ENCODE data around the gene GATD1. TPM values are rescaled to one million over a fixed set of nuclear protein-coding genes. Genes with fewer than 3 reads are reported as not detected.
A peak's percentile ranks its signal among the peaks of the same experiment; 100 is the strongest.

GATD1 gene
- total RNA-seq, 1 donor from 2014 or later, result 18.3 TPM

DNA sequence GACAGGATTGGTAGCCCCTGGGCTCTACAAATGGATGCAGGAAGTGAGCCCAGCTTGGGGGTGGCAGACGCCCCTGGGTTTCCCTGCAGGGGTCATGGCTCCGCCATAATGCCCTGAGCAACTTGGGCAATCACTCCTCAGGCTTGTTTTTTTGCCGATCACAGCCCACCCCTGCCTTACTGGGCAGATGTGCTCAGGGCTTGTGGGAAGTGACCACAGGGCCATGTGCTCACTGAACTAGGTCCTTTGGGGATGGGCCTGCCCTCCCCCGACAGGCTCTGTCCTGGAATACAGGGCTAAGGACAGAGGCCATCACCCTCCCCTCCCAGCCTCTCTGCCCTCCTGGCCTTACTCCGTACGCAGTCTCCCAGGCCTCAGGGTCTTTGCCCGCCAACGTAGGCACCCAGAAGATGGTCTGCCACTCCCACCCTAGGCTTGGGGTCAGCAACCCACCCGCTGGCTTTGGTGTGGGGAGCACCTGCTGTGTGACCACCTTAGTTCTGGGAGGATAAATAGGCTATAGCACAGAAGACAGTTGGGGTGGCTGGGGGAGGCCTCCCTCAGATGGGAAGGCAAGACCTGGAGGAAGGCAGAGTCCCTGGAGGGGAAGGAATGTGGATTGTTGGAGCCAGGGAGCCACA is 36.3 kb upstream of the GATD1 start:
- DNase-seq (ENCODE audit: missing footprints) (no peak), ATAC-seq (no peak)
- intact Hi-C loops (cut with DNase I), result no loop called here

DNA sequence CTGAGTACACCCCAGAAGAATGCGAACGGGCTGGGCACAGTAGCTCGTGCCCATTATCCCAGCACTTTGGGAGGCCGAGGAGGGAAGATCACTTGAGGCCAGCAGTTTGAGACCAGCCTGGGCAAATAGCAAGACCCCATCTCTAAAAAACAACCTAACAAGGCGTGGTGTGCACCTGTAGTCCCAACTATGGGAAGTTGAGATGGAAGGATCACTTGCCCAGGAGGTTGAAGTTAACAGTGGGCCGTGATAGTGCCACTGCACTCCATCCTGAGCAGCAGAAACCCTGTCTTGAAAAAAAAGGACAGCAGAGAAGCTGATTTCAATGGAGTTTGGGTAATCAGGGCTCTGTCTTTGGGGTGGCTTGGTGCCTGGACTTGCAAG is 35.8 kb upstream of the GATD1 start:
- DNase-seq (ENCODE audit: missing footprints), result no peak
- intact Hi-C loops (cut with DNase I), result no loop called here
- ATAC-seq, result no peak

DNA sequence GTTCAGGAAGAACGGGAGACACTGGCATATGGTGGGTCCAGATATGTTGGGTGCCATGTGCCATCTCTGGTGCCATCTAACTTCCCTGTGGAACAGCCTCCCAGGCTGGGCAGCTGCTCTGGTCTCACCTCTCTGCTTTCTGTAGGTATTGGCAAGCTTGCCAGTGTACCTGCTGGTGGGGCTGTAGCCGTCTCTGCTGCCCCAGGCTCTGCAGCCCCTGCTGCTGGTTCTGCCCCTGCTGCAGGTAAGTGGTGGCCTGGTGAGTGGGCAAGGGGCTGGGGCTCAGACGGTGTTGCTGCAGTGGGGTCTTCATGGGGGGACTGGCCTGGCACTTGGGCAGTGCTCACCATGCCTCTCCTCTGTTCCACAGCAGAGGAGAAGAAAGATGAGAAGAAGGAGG is 35.1 kb upstream of the GATD1 start:
- DNase-seq (ENCODE audit: missing footprints), result no peak
- ATAC-seq, result no peak
- intact Hi-C loops (cut with DNase I), result no loop called here

DNA sequence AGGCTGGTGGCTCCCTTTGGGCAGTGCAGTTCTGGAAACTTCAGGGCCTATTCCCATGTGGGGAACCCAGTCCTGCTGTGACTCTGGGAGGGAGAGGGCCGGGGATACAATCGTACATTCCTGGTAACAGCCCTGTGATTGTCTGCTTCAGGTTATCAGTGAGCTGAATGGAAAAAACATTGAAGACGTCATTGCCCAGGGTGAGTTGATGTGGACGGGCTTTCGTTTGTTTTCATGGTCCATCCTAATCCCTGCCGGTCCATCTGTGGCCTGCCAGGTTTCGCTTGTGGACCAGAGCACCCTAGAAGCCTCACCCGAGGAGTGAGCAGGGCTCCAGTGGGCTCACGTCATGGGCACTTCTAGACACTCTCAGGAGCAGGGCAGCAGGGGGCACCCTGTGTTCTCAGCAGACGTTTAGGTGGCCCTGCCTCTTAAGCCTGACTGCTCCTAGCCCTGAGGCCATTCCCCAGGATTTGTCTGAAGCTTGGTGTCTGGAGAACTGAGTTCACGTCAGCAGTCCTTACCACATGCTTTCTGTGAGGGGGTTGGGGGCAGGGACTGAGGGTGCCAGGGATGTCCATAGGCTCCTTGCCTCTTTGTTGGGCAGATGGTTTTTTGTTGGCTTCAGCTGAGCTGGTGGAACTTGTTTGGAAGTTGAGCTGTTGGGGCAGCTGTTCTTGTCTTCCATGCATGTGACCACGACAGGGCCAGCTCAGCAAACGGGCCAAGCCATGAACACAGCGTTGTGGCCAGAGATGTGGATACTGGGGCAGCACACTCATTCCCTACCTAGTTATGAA is 34.4 kb upstream of the GATD1 start:
- intact Hi-C loops (cut with DNase I), result no loop called here
- ATAC-seq (no peak), DNase-seq (ENCODE audit: missing footprints) (no peak)

DNA sequence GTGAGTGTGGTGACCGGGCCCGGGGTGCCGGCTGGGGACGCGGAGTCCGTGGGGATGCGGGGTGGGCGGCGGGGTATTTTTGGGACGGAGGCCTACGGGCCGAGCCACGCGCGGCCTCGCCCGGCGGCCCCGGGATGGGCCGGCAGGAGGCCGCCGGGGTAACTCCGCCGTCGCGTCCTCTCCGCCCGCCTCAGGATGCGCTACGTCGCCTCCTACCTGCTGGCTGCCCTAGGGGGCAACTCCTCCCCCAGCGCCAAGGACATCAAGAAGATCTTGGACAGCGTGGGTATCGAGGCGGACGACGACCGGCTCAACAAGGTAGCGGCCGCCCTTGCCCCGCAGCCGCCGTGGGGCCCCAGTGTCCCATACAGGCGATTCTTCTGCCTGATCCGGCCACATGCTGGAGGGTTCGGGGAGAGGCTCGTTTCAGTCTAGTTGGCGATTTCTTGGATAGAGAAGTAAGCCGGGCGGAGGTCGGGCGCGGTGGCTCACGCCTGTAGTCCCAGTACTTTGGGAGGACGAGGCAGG is 32.8 kb upstream of the GATD1 start:
- ATAC-seq (no peak), DNase-seq (ENCODE audit: missing footprints) (peak; percentile 63)
- intact Hi-C loops (cut with DNase I), result no loop called here

DNA sequence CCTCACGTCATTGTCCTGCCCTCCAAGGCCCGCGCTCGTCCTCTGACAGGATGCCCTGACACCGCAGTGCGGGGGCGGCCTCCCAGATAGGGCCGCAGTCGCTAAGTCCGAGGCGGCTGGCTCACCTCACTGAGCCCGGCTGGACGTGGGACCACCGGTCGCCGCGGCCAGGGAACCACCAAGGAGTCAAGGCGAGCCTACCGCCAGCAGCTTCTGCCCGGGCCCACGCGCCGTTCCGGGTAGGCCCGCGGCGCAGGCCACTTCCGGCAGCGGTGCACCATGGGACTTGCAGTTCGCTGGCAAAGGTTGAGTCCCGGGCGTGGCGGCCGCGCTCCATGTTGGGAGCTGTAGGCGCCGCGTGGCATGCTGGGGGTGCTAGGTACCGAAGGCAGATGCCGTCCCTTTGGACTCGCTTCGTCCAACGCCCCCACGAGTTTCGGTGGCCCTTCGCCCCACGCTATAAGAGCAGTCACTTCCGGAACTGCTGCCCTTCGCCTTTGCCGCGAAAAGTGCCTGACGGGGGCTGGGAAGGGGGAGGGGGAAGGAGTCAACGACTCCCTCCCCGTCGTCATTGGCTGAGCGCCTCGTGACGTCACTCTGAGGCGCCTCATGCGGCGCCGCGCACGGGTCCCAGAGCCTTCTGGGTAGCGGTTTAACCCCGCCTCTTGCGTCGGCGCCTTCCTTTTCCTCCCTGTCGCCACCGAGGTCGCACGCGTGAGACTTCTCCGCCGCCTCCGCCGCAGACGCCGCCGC is 32.2 kb upstream of the GATD1 start, which contains the start of gene RPLP2:
RPLP2 (plus strand) TSS at position 681 of the 753 bp plus-strand sequence. CDS start 268 bp downstream, outside the sequence.
- intact Hi-C loops (cut with DNase I), result loop anchor here (5.0 kb wide), 1 partner anchor 33 kb away; the partner anchor contains the start of genes POLR2L and TSPAN4
- peak; percentile 93 for ATAC-seq
- DNase-seq (ENCODE audit: missing footprints), result peak; percentile 100

DNA sequence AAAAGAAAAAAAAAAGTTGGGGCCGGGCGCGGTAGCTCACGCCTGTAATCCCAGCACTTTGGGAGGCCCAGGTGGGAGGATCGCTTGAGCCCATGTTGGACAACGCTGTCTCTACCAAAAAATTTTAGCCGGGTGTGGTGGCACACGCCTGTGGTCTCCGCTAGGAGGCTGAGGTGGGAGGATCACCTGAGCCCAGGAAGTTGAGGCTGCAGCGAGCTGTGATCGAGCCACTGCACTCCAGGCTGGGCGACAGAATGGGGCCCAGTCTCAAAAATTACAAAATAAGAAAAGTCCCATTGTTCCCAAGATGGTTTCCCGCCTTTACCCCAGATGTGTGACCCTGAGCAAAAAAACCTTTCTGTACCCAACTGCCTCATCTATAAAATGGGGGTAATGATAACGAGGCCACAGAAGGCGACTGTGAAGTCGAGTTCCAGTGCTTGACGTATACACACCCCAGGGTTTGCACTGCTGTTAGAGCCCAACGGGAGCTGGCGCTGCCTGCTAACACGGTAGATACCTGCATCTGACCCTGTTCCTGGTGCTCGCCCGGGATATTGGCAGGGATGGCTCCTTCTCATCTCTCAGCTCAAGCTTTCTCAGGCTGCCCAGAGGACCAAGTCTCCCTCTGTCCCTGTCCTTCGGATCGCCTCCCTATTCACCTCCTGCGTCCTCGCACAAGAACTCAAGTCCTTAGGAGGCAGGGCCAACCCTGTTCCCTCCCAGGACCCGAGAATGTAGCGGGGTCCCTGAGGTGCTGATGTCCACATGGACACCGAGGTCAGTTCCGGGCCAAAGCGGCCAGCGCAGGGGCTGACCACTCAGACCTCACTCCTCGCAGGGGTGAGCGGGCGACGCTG is 31.4 kb upstream of the GATD1 start:
- no peak for ATAC-seq

DNA sequence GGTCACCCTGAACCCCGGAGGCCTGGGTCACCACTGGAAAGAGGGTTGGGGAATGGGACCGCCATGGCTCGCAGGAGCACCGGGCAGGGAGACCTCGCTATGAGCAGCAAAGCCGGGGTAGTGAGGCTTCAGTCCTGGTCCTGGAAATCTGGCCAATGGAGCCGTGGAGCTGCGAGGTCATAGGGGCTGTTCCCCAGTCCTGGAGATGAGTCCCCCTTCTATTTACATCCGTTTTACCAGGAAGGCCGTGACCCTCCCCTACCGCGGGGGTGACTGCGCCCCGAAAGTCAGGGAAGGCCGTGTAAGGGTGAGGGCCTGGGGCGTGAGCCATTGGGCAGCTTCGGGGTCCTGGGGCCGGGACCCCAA is 27.3 kb upstream of the GATD1 start:
- intact Hi-C loops (cut with DNase I), result no loop called here
- ATAC-seq, result no peak

More for the DNA sequence above, 31.4 kb upstream of the GATD1 start:
- DNase-seq (ENCODE audit: missing footprints), result no peak
- intact Hi-C loops (cut with DNase I), result loop anchor here (5.0 kb wide), 1 partner anchor 34 kb away; the partner anchor contains the start of genes POLR2L and TSPAN4

DNA sequence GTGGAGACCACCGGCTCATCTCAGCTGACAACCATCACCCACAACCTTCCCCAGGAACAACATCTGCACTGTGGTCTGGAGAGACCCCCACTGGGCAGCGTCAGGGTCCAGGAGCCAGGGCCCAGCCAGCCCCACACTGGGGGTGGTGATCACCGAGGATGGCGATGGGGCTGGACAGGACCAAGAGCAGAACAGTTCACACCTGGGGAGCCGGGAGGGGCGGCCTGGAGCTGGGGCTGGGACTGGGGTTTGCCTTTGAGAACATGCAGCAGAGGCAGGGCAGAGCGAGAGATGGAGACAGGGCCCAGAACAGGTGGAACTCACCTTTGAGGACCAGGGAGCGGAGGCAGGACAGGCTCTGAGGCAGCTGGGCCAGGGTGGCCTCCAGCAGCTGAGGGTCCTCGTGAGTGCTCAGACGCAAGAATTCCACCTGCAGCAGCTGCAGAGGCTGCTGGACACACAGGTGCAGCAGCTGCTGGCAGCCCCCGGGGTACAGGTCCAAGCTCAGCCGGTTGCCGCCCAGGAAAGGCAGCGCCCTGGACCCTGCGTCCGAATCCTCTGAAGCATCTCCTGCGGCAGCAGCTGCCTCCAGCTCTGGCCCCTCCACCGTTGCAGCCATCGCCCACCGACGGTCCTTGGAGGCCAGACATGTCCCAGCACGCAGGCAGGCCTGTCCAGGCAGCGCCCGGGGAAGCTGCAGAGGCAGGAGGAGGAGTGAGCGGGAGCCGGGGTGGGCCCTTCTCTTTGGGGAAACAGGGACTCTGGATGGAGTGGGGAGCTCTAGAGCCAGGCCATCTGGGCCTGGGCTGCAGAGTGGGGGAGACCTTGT is 26.7 kb upstream of the GATD1 start:
- intact Hi-C loops (cut with DNase I), result no loop called here
- ATAC-seq, result no peak
- DNase-seq (ENCODE audit: missing footprints), result no peak

More for the DNA sequence above, 27.3 kb upstream of the GATD1 start:
- DNase-seq (ENCODE audit: missing footprints), result no peak

DNA sequence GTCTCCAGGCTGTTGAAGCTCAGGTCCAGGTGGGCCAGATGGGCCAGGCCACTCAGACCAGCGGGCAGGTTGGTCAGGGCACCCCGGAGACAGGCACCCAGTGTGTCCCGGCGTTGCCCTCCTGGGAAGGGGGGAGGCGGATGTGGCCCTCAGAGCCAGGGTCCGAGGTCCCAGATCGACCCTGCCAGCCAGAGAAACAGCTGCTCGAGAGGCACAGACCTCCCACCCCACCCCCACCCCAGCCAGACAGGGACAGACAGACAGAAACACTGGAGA is 26.1 kb upstream of the GATD1 start:
- DNase-seq (ENCODE audit: missing footprints) (no peak), ATAC-seq (no peak)
- intact Hi-C loops (cut with DNase I), result no loop called here

DNA sequence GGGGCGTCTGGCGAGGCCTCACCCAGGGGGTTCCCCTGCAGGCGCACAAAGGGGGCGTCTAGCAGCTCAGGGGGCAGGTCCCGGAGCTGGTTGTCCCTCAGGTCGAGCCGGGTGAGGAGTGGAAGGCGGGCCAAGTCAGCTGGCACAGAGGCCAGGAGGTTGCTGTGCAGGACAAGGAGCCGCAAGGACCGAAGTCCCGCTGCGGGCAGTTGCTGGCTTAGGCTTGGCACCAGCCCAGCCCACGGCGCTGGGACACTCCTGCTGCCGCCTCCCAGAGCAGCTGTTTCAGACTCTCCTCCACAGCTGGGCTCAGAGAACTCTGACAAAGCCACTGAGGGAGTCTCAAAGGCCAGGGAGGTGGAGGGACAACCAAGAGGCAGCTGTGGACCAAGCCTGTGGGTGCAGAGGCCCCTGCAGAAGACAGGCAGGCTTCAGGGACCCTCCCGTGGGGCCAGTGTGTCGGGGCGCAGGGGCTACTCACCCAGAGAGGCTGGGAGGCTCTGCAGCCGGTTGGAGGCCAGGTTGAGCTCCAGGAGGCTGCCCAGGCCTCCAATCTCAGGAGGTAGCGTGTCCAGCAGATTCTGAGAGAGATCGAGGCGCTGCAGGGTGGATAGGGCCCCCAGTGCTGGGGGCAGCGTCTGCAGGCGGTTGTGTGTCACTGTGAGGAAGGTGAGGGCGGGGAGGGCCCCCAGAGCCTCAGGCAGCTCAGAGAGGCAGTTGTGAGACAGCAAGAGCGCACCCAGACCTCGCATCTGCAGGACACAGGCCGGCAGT is 25.6 kb upstream of the GATD1 start:
- no peak for ATAC-seq
- DNase-seq (ENCODE audit: missing footprints), result no peak
- intact Hi-C loops (cut with DNase I), result no loop called here

DNA sequence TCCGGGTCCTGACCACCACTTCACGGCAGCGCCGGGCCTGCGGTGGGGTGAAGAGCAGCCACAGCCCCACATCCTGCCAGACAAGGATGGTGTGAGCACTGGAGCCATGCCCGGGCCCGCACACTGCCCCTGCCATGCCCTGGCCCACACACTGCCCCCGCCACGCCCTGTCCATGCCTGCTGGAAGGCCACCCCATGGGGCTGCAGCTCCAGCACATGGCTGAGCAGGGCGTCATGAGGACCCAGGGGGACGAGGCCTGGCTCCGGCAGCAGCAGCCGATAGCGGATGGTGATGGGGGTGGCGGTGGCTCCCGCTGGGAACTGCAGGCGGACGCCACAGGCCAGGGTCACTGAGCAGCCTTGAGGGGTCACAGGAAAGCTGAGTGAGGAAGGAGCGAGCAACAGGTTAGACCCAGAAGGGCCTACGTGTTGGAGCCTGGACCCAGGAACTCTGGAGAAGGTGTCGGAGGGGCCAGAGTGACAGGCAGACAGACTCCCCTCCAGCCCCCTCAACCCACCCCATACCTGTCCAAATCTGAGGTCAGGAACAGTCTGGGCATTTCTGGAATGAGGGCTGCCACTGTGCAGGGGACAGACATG is 24.8 kb upstream of the GATD1 start:
- intact Hi-C loops (cut with DNase I), result no loop called here
- ATAC-seq (no peak), DNase-seq (ENCODE audit: missing footprints) (no peak)

DNA sequence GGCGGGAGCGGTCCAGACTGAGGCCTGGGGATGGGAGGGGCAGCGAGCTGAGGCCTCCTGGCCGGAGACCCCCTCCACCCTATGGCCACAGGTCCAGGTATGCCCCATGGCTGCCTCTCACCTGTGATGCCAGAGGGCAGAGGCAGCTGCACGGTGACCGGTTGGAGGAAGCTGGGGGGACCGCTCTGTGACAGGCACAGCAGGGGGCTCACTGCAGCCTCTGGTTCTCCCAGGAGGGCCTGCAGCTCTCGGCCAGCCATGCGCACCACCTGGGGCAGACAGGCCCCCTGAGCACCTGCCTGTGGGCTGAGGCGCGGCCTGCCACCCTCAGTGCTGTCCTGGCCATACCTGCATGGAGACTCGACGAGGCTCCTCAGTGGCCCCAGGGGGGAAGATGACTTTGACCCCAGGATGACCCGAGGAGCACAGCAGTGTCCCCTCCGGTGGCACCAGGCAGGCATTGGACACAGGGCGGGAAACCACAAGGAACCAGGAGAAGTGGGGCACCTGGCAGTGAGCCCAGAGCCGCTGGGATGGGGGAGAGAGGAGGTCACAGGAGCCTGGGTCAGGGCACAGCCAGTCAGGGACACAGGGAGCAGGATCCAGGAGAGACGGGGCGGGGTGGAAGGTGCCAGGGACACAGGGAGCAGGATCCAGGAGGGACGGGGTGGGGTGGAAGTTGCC is 24.0 kb upstream of the GATD1 start:
- DNase-seq (ENCODE audit: missing footprints) (no peak), ATAC-seq (no peak)
- intact Hi-C loops (cut with DNase I), result no loop called here

DNA sequence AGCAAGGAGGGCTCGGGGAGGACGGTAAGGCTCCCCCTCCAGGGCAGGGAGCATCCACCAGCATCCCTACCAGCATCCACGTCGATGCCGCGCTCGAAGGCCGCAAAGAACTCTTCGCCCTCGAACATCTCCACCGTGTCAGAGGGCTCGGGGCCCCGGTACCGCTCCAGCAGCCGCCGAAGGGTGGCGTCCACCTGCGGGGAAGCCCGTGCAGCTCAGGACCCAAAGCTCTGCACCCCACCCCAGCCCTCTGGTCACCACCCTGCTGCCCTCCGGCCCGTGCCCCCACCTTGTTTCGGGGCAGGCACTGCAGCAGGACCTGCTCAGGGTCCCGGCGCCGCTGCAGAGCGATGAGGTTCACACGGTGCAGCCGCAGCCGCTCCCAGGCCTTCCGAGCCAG is 23.2 kb upstream of the GATD1 start:
- no peak for ATAC-seq
- intact Hi-C loops (cut with DNase I), result no loop called here
- DNase-seq (ENCODE audit: missing footprints), result peak; percentile 50

DNA sequence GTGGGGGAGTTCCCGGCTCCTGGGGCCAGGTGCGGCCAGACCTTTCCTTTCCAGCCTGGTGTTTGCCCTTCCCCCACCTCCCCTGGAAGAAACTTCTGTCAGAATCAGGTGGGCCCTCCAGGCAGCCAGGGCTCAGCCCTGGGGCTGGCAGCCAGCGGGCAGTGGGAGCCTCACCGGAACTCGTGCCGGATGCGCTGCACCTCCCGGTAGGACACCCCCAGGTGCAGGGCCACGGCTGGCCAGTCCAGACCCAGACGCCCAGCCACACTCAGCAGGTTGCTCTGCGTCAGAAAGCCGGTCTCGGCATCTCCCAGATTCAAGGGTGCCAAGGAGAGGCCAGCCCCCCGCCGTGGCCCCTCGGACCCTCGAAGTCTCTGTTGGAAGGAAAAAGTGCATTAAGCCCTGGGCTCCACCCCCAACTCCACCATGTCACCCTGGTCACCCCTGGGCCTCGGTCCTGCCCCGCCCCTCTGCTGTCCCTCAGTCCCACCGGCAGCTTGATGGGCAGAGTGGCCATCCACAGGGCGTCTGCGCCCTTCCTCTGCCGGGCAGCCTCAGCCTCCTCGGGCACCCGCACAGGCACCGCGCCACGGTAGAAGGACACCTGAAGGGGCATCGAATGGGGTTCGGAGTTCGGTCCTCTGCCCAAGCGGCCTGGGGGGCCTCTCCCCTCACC is 22.5 kb upstream of the GATD1 start:
- intact Hi-C loops (cut with DNase I), result no loop called here
- DNase-seq (ENCODE audit: missing footprints) (no peak), ATAC-seq (no peak)
